Omental fat pad (tissue), 4 donors: ENCODE data around the gene REM1. TPM values are rescaled to one million over a fixed set of nuclear protein-coding genes. Genes with fewer than 3 reads are reported as not detected.
A peak's percentile ranks its signal among the peaks of the same experiment; 100 is the strongest.
"Not testable (repeated sequence)": the region's sequence is repeated elsewhere in the genome, so short reads cannot be mapped to it uniquely, and the experiment has no call there.

ENCODE experiments used
- ATAC-seq: fragments of 150-250 bp; one replicate; pipeline ENCODE4 v1.9.1; 2016; ENCODE audit warnings: mild to moderate bottlenecking, moderate library complexity; ENCODE audit not compliant: low FRiP score
- DNase-seq: peaks from one replicate; pipeline ENCODE4 v3.0.0-alpha.2; 2019; ENCODE audit warnings: low spot score
- total RNA-seq, 4 donors: library from RNA; depleted of rRNA; stranded (reverse); fragments of >200 nt; gene quantifications; one replicate each; pipeline ENCODE4 v1.1.0, GENCODE V29; 2016
- TF ChIP-seq, protein P1 (sequence below), 3 donors: fragments of 450-650 bp; IDR thresholded peaks; one replicate each; pipeline ENCODE4 v1.5.1; 2016 to 2017; ENCODE audit warnings: antibody characterized with exemption in 3 of 3, mild to moderate bottlenecking in 3 of 3, moderate library complexity in 2 of 3

Gene REM1, protein sequence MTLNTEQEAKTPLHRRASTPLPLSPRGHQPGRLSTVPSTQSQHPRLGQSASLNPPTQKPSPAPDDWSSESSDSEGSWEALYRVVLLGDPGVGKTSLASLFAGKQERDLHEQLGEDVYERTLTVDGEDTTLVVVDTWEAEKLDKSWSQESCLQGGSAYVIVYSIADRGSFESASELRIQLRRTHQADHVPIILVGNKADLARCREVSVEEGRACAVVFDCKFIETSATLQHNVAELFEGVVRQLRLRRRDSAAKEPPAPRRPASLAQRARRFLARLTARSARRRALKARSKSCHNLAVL
- 10 to 100 TPM in 1 of 4 donors, 1 to 10 TPM in 2, not detected in 1; 1.6 to 12.3 (median 4.0) TPM for total RNA-seq

- TF ChIP-seq, protein P1, sequence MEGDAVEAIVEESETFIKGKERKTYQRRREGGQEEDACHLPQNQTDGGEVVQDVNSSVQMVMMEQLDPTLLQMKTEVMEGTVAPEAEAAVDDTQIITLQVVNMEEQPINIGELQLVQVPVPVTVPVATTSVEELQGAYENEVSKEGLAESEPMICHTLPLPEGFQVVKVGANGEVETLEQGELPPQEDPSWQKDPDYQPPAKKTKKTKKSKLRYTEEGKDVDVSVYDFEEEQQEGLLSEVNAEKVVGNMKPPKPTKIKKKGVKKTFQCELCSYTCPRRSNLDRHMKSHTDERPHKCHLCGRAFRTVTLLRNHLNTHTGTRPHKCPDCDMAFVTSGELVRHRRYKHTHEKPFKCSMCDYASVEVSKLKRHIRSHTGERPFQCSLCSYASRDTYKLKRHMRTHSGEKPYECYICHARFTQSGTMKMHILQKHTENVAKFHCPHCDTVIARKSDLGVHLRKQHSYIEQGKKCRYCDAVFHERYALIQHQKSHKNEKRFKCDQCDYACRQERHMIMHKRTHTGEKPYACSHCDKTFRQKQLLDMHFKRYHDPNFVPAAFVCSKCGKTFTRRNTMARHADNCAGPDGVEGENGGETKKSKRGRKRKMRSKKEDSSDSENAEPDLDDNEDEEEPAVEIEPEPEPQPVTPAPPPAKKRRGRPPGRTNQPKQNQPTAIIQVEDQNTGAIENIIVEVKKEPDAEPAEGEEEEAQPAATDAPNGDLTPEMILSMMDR (IDR thresholded peaks at IDR 0.05), result no peak
- ATAC-seq, result peak; percentile 5
- no peak for DNase-seq
These were observed at the start of gene REM1, which contains the start of gene DEFB124 for GRCh38 chr20:31474758-31475427. Gene REM1 (plus strand): TSS chr20:31475288. CDS start chr20:31476446, 1,158 bp downstream. Gene DEFB124 (minus strand): TSS chr20:31475127. CDS start chr20:31473013, 2,114 bp downstream.

DNA sequence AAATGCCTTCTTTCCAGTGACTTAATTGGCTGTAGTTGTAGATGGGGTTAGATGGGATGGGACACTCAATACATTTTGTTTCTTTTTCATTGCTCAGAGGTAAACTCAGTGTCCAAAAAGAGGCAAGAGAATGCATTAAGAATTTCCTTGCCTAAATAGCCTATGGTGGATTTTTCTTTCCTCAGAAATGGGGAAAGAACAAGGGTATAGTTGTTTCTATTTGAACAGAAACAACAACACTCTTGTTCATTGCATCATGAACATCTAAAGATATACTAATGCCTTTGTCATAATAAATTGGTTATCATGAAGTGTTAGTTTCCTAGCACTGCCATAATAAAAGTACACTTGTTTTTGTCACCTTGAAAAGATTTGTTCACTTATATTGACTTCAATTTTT is 49.3 kb upstream of the REM1 start:
- ATAC-seq (no peak), DNase-seq (no peak)
- TF ChIP-seq, protein P1 (IDR thresholded peaks at IDR 0.05), result no peak

DNA sequence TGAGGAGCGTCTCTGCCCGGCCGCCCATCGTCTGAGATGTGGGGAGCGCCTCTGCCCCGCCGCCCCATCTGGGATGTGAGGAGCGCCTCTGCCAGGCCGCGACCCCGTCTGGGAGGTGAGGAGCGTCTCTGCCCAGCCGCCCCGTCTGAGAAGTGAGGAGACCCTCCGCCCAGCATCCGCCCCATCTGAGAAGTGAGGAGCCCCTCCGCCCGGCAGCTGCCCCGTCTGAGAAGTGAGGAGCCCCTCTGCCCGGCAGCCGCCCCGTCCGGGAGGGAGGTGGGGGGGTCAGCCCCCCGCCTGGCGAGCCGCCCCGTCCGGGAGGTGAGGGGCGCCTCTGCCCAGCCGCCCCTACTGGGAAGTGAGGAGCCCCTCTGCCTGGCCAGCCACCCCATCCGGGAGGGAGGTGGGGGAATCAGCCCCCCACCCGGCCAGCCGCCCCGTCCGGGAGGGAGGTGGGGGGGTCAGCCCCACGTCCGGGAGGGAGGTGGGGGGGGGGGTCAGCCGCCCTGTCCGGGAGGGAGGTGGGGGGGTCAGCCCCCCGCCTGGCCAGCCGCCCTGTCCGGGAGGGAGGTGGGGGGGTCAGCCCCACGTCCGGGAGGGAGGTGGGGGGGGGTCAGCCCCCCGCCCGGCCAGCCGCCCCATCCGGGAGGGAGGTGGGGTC is 48.1 kb upstream of the REM1 start:
- not testable (repeated sequence) for DNase-seq, ATAC-seq

- not testable (repeated sequence) for DNase-seq, ATAC-seq
These were observed 47.5 kb upstream of the REM1 start for GRCh38 chr20:31427576-31427975.

GRCh38 chr20:31430568-31431115 is 44.4 kb upstream of the REM1 start:
- DNase-seq (no peak), ATAC-seq (no peak)
- TF ChIP-seq, protein P1 (IDR thresholded peaks at IDR 0.05), result no peak

DNA sequence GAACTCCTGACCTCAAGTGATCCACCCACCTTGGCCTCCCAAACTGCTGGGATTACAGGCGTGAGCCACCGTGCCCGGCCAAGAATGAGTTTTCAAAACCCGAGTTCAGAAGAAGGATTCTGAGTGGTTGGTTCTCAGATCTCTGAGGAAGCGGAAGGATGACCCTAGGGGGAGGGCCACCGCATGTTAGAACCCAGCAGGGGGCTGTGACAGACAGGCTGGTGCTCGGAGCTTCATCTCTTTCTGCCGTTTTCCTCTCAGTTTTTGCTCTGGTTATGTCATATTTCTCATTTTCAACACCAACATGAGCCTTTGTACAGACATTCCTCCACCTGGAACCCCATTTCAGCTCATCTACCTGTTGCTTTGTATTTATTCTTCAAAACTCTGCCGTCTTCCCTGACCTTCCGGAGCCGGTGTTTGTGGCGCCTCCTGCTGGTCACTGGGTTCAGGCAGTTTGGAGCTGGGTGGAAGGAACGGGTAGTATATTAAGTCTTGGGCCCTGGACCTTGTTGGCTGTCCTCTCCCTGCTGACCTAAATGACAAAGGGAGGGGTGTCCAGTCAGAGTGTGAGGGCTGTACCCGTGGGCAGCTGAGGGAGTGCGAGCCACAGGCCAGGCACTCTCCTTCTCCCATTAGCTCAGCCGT is 35.0 kb upstream of the REM1 start, which contains the start of gene DEFB123:
Gene DEFB123, plus strand, starts transcription at position 621 of the 648 bp plus-strand sequence. CDS start 67 bp downstream, outside the sequence.
- no peak for ATAC-seq
- no peak for DNase-seq
- TF ChIP-seq, protein P1 (IDR thresholded peaks at IDR 0.05), result no peak

DNA sequence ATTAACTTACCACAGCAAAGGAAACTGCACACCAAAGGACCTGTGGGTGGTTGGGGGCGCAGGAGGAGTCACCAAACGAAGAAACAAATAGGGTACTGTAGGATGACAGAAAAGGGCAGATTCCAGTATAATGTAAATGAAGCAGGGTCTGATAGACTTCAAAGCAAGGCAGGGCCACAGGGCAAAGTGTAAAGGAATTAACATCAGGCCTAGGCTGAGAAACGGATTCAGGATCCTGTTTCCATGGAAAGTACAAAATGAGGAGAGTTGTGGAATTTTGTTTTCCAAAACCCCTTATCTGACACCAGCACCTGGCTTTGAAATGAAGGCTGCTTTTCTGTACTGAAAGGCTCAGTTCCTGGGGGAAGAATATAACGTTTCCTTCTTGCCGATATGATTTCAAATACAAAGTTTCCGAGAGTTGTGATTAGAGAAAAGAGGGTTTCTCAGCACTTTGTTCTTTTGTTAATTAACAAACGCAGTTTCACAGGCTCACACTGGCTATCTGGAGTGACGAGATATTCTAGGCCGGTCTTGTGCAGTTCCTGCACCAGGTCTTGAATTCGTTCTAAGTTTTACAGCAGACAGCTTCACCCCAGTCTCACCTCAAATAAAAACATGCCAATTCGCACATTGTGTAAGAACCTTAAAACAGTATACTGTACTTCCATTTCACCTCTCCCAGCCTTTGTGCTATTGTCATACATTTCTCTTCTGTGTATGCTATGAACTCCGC is 28.8 kb upstream of the REM1 start:
- DNase-seq (no peak), ATAC-seq (no peak)
- TF ChIP-seq, protein P1 (IDR thresholded peaks at IDR 0.05), result no peak
